Breast epithelium (tissue), 3 donors: ENCODE data around the gene KATNAL1.

Source experiments
- POLR2A ChIP-seq: fragments of 450-650 bp; IDR thresholded peaks from one replicate; pipeline ENCODE4 v1.6.1; 2016; ENCODE audit warnings: antibody characterized with exemption, mild to moderate bottlenecking, moderate library complexity
- POLR2AphosphoS5 ChIP-seq, 3 donors: sonication (generic); formaldehyde crosslinking; IDR thresholded peaks; one replicate each; pipeline ENCODE4 v1.6.1; 2017; ENCODE audit warnings: antibody characterized with exemption in 3 of 3
- TF ChIP-seq, protein P1 (sequence below), 3 donors: fragments of 450-650 bp; IDR thresholded peaks; one replicate each; pipeline ENCODE4 v1.5.1; 2016 to 2017; ENCODE audit warnings: antibody characterized with exemption in 3 of 3, mild to moderate bottlenecking in 3 of 3, moderate library complexity in 3 of 3

DNA sequence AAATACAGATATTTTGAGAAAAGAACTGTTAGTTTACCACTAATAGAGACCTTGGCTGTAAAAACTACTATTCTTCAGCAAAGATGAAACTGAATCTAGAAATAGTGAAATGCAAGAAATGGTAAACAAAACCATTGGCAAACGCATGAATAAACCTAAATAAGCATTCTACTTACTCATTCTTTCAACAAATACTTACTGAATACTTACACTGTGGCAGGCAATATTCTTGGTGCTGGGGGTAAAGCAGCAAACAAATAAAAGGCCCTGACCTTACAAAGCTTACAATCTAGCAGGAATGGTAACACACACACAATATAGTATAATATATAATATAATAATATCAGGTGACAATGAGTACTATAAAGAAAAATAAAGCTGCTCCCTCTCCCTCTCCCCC is 38.7 kb downstream of the KATNAL1 start:
- TF ChIP-seq, protein P1, sequence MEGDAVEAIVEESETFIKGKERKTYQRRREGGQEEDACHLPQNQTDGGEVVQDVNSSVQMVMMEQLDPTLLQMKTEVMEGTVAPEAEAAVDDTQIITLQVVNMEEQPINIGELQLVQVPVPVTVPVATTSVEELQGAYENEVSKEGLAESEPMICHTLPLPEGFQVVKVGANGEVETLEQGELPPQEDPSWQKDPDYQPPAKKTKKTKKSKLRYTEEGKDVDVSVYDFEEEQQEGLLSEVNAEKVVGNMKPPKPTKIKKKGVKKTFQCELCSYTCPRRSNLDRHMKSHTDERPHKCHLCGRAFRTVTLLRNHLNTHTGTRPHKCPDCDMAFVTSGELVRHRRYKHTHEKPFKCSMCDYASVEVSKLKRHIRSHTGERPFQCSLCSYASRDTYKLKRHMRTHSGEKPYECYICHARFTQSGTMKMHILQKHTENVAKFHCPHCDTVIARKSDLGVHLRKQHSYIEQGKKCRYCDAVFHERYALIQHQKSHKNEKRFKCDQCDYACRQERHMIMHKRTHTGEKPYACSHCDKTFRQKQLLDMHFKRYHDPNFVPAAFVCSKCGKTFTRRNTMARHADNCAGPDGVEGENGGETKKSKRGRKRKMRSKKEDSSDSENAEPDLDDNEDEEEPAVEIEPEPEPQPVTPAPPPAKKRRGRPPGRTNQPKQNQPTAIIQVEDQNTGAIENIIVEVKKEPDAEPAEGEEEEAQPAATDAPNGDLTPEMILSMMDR (IDR thresholded peaks at IDR 0.05): no peak
- TF ChIP-seq POLR2A (no peak), POLR2AphosphoS5 (IDR thresholded peaks at IDR 0.05) (no peak)
